ENCODE data around the gene GPATCH3. TPM values are rescaled to one million over a fixed set of nuclear protein-coding genes. Genes with fewer than 3 reads are reported as not detected.
"Not testable (repeated sequence)": the region's sequence is repeated elsewhere in the genome, so short reads cannot be mapped to it uniquely, and the experiment has no call there.

The GPATCH3 gene
- total RNA-seq, 2 experiments from 2014 or later = 6.3 to 9.2 TPM

- no peaks in the 10 kb centered on the region for H3K9me3 Mint-ChIP-seq
- no peak overlapping the region for H3K4me3 Mint-ChIP-seq
- H3K4me1 Mint-ChIP-seq (ENCODE audit: low read depth) = peaks cover 5% of the 10 kb centered on the region
- ChIA-PET CTCF (no interaction called here), POLR2A (no interaction called here)
- H3K27me3 Mint-ChIP-seq = no peaks in the 10 kb centered on the region
- intact Hi-C loops (cut with micrococcal nuclease) = no loop called here
- peaks cover 67% of the 10 kb centered on the region for H3K36me3 Mint-ChIP-seq
- no peak overlapping the region for H3K27ac Mint-ChIP-seq
- no peak for DNase-seq
Observed at GRCh38 chr1:26852701-26853100, 47.6 kb downstream of the GPATCH3 start.

- no peak for DNase-seq
- H3K9me3 Mint-ChIP-seq = no peaks in the 10 kb centered on the region
- H3K4me1 Mint-ChIP-seq (ENCODE audit: low read depth) = peaks cover 7% of the 10 kb centered on the region
- intact Hi-C loops (cut with micrococcal nuclease) = no loop called here
- no peaks in the 10 kb centered on the region for H3K27me3 Mint-ChIP-seq
- no peak overlapping the region for H3K4me3 Mint-ChIP-seq
- ChIA-PET CTCF (interaction anchor here (0.7 to 1.5 kb wide), 4 partner anchors 11 to 26 kb away, joined by 3 to 4 read pairs (median 4); no protein-coding TSS in a partner anchor), POLR2A (no interaction called here)
- H3K27ac Mint-ChIP-seq = no peak overlapping the region
- peaks cover 71% of the 10 kb centered on the region for H3K36me3 Mint-ChIP-seq
Observed at GRCh38 chr1:26851106-26851684, 49.1 kb downstream of the GPATCH3 start.

DNA sequence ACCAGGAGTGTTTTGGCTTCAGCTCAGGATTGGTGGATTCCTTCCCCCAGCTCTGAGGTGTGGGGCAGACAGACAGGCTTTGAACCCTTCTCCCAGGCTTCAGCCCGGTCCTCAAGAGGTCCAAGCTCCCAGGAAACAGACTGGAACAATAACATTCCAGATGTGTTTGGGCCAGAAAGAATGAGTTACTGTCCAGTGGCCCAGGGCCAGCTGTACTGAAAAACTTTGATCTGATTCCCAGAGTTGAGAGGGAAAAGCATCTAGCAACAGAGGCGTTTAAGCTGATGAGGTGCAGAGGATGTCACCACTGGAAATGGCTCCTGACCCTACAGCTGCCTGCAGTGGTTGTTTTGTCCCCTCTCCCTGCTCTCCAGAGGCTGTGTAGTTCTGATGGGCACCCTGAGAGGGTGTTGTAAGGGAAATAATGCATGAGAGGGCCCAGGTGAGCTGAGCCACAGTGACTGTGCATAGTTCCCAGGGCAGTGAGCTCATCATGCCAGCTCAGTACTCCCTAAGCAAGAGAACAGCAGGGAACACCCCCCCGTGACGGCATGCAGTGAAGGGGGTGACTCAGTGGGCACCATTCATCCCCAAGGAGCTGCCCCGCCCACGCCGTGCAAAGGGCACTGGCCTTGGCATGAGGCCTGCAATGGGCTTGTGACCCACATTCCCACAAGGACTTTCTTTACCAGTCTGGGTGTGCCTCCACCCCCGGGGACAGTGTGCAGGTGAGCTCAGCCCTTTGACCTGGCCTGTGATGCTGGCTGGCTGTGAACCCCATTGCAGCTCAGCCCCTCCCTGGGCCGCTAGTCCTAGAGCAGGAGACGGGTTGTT lies 51.1 kb downstream of the GPATCH3 start:
- H3K27me3 Mint-ChIP-seq = no peaks in the 10 kb centered on the region
- ChIA-PET CTCF (interaction anchor here (1.0 to 1.2 kb wide), 2 partner anchors 29 to 38 kb away, joined by 3 read pairs; no protein-coding TSS in a partner anchor), POLR2A (interaction anchor here (0.9 to 1.5 kb wide), 4 partner anchors 9 to 12 kb away, joined by 3 to 5 read pairs (median 4); no protein-coding TSS in a partner anchor)
- intact Hi-C loops (cut with micrococcal nuclease) = no loop called here
- H3K4me3 Mint-ChIP-seq = no peak overlapping the region
- no peak overlapping the region for H3K27ac Mint-ChIP-seq
- peaks cover 18% of the 10 kb centered on the region for H3K4me1 Mint-ChIP-seq (ENCODE audit: low read depth)
- no peaks in the 10 kb centered on the region for H3K9me3 Mint-ChIP-seq
- DNase-seq = peak; percentile 26
- peaks cover 67% of the 10 kb centered on the region for H3K36me3 Mint-ChIP-seq

GRCh38 chr1:26848499-26848898 lies 51.8 kb downstream of the GPATCH3 start:
- no peak overlapping the region for H3K4me3 Mint-ChIP-seq
- intact Hi-C loops (cut with micrococcal nuclease) = no loop called here
- H3K27ac Mint-ChIP-seq = peak overlapping the region; percentile 33
- H3K4me1 Mint-ChIP-seq (ENCODE audit: low read depth) = peaks cover 23% of the 10 kb centered on the region
- H3K9me3 Mint-ChIP-seq = no peaks in the 10 kb centered on the region
- CTCF ChIA-PET = interaction anchor here (1.0 to 1.2 kb wide), 2 partner anchors 29 to 38 kb away, joined by 3 read pairs; no protein-coding TSS in a partner anchor
- H3K36me3 Mint-ChIP-seq = peaks cover 66% of the 10 kb centered on the region
- H3K27me3 Mint-ChIP-seq = no peaks in the 10 kb centered on the region
- DNase-seq = no peak
- POLR2A ChIA-PET = interaction anchor here (1.1 kb wide), 1 partner anchor 10 kb away, joined by 4 read pairs; no protein-coding TSS in a partner anchor

- peaks cover 23% of the 10 kb centered on the region for H3K4me1 Mint-ChIP-seq (ENCODE audit: low read depth)
Observed at GRCh38 chr1:26847826-26848225, 52.4 kb downstream of the GPATCH3 start.

DNA sequence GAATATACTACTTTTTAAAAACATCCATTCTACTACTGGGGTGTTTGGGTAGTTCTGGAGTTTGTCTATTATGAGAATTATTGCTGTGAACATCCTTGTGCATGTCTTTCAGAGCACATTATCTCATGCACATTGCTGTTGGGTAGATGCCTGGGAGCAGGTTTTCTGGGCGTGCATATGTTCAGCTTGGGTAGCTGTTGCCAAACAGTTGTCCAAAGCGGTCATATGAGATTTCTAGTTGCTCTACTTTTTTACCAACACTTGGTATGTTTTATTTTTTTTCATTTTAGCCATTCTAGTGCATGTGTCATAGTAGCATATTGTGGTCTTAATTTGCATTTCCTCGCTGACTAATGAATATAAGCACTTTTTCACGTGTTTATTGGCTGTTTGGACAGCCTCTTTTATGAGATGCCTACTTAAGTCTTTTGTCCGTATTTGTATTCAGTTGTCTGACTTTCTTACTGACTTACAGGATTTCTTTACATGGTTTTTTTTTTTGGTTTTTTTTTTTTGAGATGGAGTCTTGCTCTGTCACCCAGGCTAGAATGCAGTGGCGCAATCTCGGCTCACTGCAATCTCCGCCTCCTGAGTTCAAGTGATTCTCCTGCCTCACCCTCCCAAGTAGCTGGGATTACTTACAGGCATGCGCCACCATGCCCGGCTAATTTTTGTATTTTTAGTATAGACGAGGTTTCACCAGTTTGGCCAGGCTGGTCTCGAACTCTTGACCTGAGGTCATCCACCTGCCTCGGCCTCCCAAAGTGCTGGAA lies 55.7 kb downstream of the GPATCH3 start:
- Mint-ChIP-seq H3K4me1 (ENCODE audit: low read depth) (peaks cover 31% of the 10 kb centered on the region), H3K4me3 (no peak overlapping the region), H3K9me3 (no peaks in the 10 kb centered on the region), H3K27ac (peak overlapping the region; percentile 54), H3K27me3 (no peaks in the 10 kb centered on the region), H3K36me3 (peaks cover 44% of the 10 kb centered on the region)
- ChIA-PET CTCF (interaction anchor here (0.6 to 1.9 kb wide), 3 partner anchors 12 to 20 kb away, joined by 3 to 5 read pairs (median 3); no protein-coding TSS in a partner anchor), POLR2A (interaction anchor here (1.0 kb wide), 1 partner anchor 10 kb away, joined by 3 read pairs; no protein-coding TSS in a partner anchor)
- intact Hi-C loops (cut with micrococcal nuclease) = no loop called here
- no peak for DNase-seq

More at GRCh38 chr1:26847826-26848225, 52.4 kb downstream of the GPATCH3 start:
- POLR2A ChIA-PET; H3K27me3 Mint-ChIP-seq; DNase-seq; intact Hi-C loops (cut with micrococcal nuclease); H3K4me3 Mint-ChIP-seq; CTCF ChIA-PET; H3K9me3 Mint-ChIP-seq; H3K27ac Mint-ChIP-seq: not testable (repeated sequence)
- peaks cover 59% of the 10 kb centered on the region for H3K36me3 Mint-ChIP-seq

Other genes starting within 250 kb of the GPATCH3 start
- gene ARID1A, start 204.5 kb downstream of the GPATCH3 start, total RNA-seq = 10 to 100 TPM; 64.3 to 67.8 TPM
- 10 to 100 TPM; 15.1 to 15.3 TPM for gene PIGV, start 112.5 kb downstream of the GPATCH3 start, total RNA-seq
- 10 to 100 TPM; 60.2 to 63.5 TPM for gene ZDHHC18, start 73.8 kb downstream of the GPATCH3 start, total RNA-seq
- gene SFN, start 37.3 kb downstream of the GPATCH3 start, total RNA-seq = 1 to 10 TPM in 1 of 2 experiments, under 1 TPM in 1; 0.95 to 1.5 TPM
- gene GPN2, start 10.2 kb downstream of the GPATCH3 start, total RNA-seq = 10 to 100 TPM; 35.4 to 38.3 TPM
- not detected for gene NR0B2, start 13.5 kb upstream of the GPATCH3 start, total RNA-seq
- 10 to 100 TPM; 90.8 to 97.1 TPM for gene NUDC, start 21.3 kb upstream of the GPATCH3 start, total RNA-seq
- not detected for gene KDF1, start 60.0 kb upstream of the GPATCH3 start, total RNA-seq
- gene TRNP1, start 93.2 kb upstream of the GPATCH3 start, total RNA-seq = under 1 TPM; 0.19 to 0.53 TPM
- gene TENT5B, start 112.4 kb upstream of the GPATCH3 start, total RNA-seq = not detected

Data from activated CD4-positive, alpha-beta memory T cell treated with anti-CD3 and anti-CD28 coated beads for 36 hours (primary cell).